IMR-90 (cell line): Measurements from ENCODE around the gene ZNF599. TPM values are rescaled to one million over a fixed set of nuclear protein-coding genes. Genes with fewer than 3 reads are reported as not detected.

Source experiments
- ATAC-seq: fragments of 200-7000 bp; cut with Tn5 transposase; 2 replicates; pipeline ENCODE4 v1.9.1; 2020; ENCODE audit warnings: low read depth, mild to moderate bottlenecking, moderate library complexity
- BruUV-seq: library from RNA; stranded (reverse); fragments of 400-500 nt; replicated peaks from 2 replicates; lab custom pipeline; 2021; lab: Mats Ljungman, UMichigan
- CTCF ChIA-PET: fragments of 300-600 bp; formaldehyde crosslinking; extraction: SDS; loops from one replicate; lab custom pipeline; 2021; ENCODE audit warnings: antibody characterized with exemption; lab: Yijun Ruan, JAX
- POLR2A ChIA-PET: fragments of 300-600 bp; sonication (Branson Sonifier 250); formaldehyde crosslinking; loops from one replicate; lab custom pipeline; 2022; ENCODE audit warnings: antibody characterized with exemption; ENCODE audit not compliant: unreplicated experiment; lab: Charles Lee
- DNase-seq: peaks from one replicate; pipeline ENCODE4 v3.0.0; 2013
- H2AFZ ChIP-seq: replicated peaks from 2 replicates; pipeline ENCODE3; 2013; ENCODE audit warnings: low read length, mild to moderate bottlenecking; ENCODE audit not compliant: poor library complexity
- H2AK5ac ChIP-seq: 2 replicates; pipeline ENCODE4 v1.6.1; 2013; ENCODE audit warnings: low read depth, low read length, inconsistent platforms
- H2AK9ac ChIP-seq: replicated peaks from 2 replicates; pipeline ENCODE3; 2013; ENCODE audit warnings: mild to moderate bottlenecking, low read depth, low read length, moderate library complexity; ENCODE audit not compliant: poor library complexity
- H2BK120ac ChIP-seq: 2 replicates; pipeline ENCODE4 v1.6.1; 2013; ENCODE audit warnings: low read depth, low read length, inconsistent platforms
- H2BK15ac ChIP-seq: 3 replicates; pipeline ENCODE4 v1.6.1; 2013; ENCODE audit warnings: low read depth, low read length, inconsistent platforms
- H2BK20ac ChIP-seq: 2 replicates; pipeline ENCODE4 v1.6.1; 2013; ENCODE audit warnings: low read depth, mild to moderate bottlenecking, inconsistent platforms, low read length, moderate library complexity
- H2BK5ac ChIP-seq: 2 replicates; pipeline ENCODE4 v1.6.1; 2013; ENCODE audit warnings: mild to moderate bottlenecking, low read depth, low read length, inconsistent platforms; ENCODE audit not compliant: poor library complexity, severe bottlenecking
- H3K14ac ChIP-seq: replicated peaks from 2 replicates; pipeline ENCODE4 v1.6.1; 2013; ENCODE audit warnings: low read depth, low read length, inconsistent platforms
- H3K18ac ChIP-seq: 2 replicates; pipeline ENCODE4 v1.6.1; 2013; ENCODE audit warnings: low read depth, low read length, control low read depth
- H3K23ac ChIP-seq: 2 replicates; pipeline ENCODE4 v1.6.1; 2013; ENCODE audit warnings: low read depth, low read length, inconsistent platforms
- H3K27ac ChIP-seq: 2 replicates; pipeline ENCODE4 v1.5.1; 2013; ENCODE audit warnings: mild to moderate bottlenecking, control low read depth, low read length; ENCODE audit not compliant: insufficient read depth
- H3K27me3 ChIP-seq: 2 replicates; pipeline ENCODE4 v1.6.1; 2013; ENCODE audit warnings: low read length; ENCODE audit not compliant: control insufficient read depth, insufficient read depth
- H3K36me3 ChIP-seq: 2 replicates; pipeline ENCODE4 v1.6.1; 2013; ENCODE audit warnings: low read length, mixed read lengths; ENCODE audit not compliant: control insufficient read depth, insufficient read depth
- H3K4ac ChIP-seq: 2 replicates; pipeline ENCODE4 v1.6.1; 2013; ENCODE audit warnings: low read depth, low read length, inconsistent platforms
- H3K4me1 ChIP-seq: 2 replicates; pipeline ENCODE4 v1.6.1; 2013; ENCODE audit warnings: low read length, mixed read lengths; ENCODE audit not compliant: control insufficient read depth, insufficient read depth
- H3K4me2 ChIP-seq: 2 replicates; pipeline ENCODE4 v1.6.1; 2013; ENCODE audit warnings: low read depth, mild to moderate bottlenecking, control low read depth, low read length, moderate library complexity
- H3K4me3 ChIP-seq: 2 replicates; pipeline ENCODE4 v1.5.1; 2013; ENCODE audit warnings: low read depth, mild to moderate bottlenecking, control low read depth, low read length, moderate library complexity; ENCODE audit not compliant: insufficient read depth
- H3K56ac ChIP-seq: 2 replicates; pipeline ENCODE4 v1.6.1; 2013; ENCODE audit warnings: low read length, inconsistent platforms; ENCODE audit not compliant: insufficient read depth; ENCODE audit errors: extremely low read depth
- H3K79me1 ChIP-seq, 2 experiments: 2 replicates each; pipeline ENCODE4 v1.6.1; 2013; ENCODE audit warnings: low read length in 2 of 2, inconsistent platforms in 1 of 2, low read depth in 1 of 2
- H3K9ac ChIP-seq: 2 replicates; pipeline ENCODE4 v1.6.1; 2013; ENCODE audit warnings: low read depth, low read length, control low read depth
- H3K9me1 ChIP-seq: 2 replicates; pipeline ENCODE4 v1.6.1; 2013; ENCODE audit warnings: low read length, inconsistent platforms; ENCODE audit not compliant: insufficient read depth
- H3K9me3 ChIP-seq: 2 replicates; pipeline ENCODE4 v1.6.1; 2013; ENCODE audit warnings: low read length; ENCODE audit not compliant: control insufficient read depth, insufficient read depth
- H4K20me1 ChIP-seq: 2 replicates; pipeline ENCODE4 v1.6.1; 2013; ENCODE audit warnings: low read length, inconsistent platforms; ENCODE audit not compliant: insufficient read depth
- H4K5ac ChIP-seq: 2 replicates; pipeline ENCODE4 v1.6.1; 2013; ENCODE audit warnings: mild to moderate bottlenecking, low read depth, low read length, control low read depth
- H4K8ac ChIP-seq, 2 experiments: 2 replicates each; pipeline ENCODE4 v1.6.1; 2013; ENCODE audit warnings: low read depth in 2 of 2, low read length in 2 of 2, control low read depth in 1 of 2, inconsistent platforms in 1 of 2
- H4K91ac ChIP-seq: 2 replicates; pipeline ENCODE4 v1.6.1; 2013; ENCODE audit warnings: low read depth, low read length, inconsistent platforms; ENCODE audit not compliant: insufficient read depth
- BHLHE40 ChIP-seq: fragments of 150-350 bp; IDR thresholded peaks from 2 replicates; pipeline ENCODE4 v1.6.1; 2016; ENCODE audit warnings: mild to moderate bottlenecking, low read depth, low read length
- CEBPB ChIP-seq: IDR thresholded peaks from 2 replicates; pipeline ENCODE4 v1.6.1; 2012; ENCODE audit warnings: low read depth, low read length, improper control_type of control experiment
- CHD1 ChIP-seq: IDR thresholded peaks from 2 replicates; pipeline ENCODE4 v1.6.1; 2012; ENCODE audit warnings: low read depth, low read length, improper control_type of control experiment
- FOS ChIP-seq: fragments of 150-350 bp; IDR thresholded peaks from 2 replicates; pipeline ENCODE4 v1.6.1; 2016; ENCODE audit warnings: low read depth, low read length
- MAFK ChIP-seq: IDR thresholded peaks from 2 replicates; pipeline ENCODE4 v1.6.1; 2012; ENCODE audit warnings: low read depth, low read length, improper control_type of control experiment
- MAZ ChIP-seq: IDR thresholded peaks from 2 replicates; pipeline ENCODE4 v1.6.1; 2012; ENCODE audit warnings: low read depth, mild to moderate bottlenecking, low read length, improper control_type of control experiment, moderate library complexity, borderline replicate concordance
- MXI1 ChIP-seq: IDR thresholded peaks from 2 replicates; pipeline ENCODE4 v1.6.1; 2012; ENCODE audit warnings: low read depth, mild to moderate bottlenecking, low read length, moderate library complexity, borderline replicate concordance
- NFE2L2 ChIP-seq: fragments of 150-350 bp; IDR thresholded peaks from 2 replicates; pipeline ENCODE4 v1.6.1; 2016; ENCODE audit warnings: low read depth, mild to moderate bottlenecking, low read length
- POLR2A ChIP-seq: IDR thresholded peaks from 2 replicates; pipeline ENCODE4 v1.6.1; 2012; ENCODE audit warnings: mild to moderate bottlenecking, low read depth, low read length
- RAD21 ChIP-seq: IDR thresholded peaks from 2 replicates; pipeline ENCODE4 v1.6.1; 2012; ENCODE audit warnings: low read length, improper control_type of control experiment
- RCOR1 ChIP-seq: IDR thresholded peaks from 2 replicates; pipeline ENCODE4 v1.6.1; 2012; ENCODE audit warnings: mild to moderate bottlenecking, low read length, improper control_type of control experiment; ENCODE audit not compliant: insufficient replicate concordance
- RFX5 ChIP-seq: IDR thresholded peaks from 2 replicates; pipeline ENCODE4 v1.8.0; 2012; ENCODE audit warnings: low read depth, mild to moderate bottlenecking, low read length, moderate library complexity
- SMC3 ChIP-seq: fragments of 150-350 bp; IDR thresholded peaks from 2 replicates; pipeline ENCODE4 v1.6.1; 2016; ENCODE audit warnings: low read depth, mild to moderate bottlenecking, antibody characterized with exemption, low read length, moderate library complexity
- USF2 ChIP-seq: fragments of 150-350 bp; IDR thresholded peaks from 2 replicates; pipeline ENCODE4 v1.6.1; 2017; ENCODE audit warnings: mild to moderate bottlenecking, antibody characterized with exemption, low read length, low read depth
- dilution Hi-C: fragments of 300-500 bp; cut with HindIII; formaldehyde crosslinking; loops from one replicate; pipeline ENCODE4 v1.14.3; 2018; ENCODE audit warnings: low sequenced_read_pairs; ENCODE audit not compliant: unreplicated experiment
- in situ Hi-C: fragments of 300-500 bp; cut with MboI; formaldehyde crosslinking; loops from 3 replicates; pipeline ENCODE4 v1.14.3; 2019; ENCODE audit warnings: low sequenced_read_pairs, inconsistent platforms, mixed read lengths
- intact Hi-C: fragments of 100-400 bp; cut with micrococcal nuclease; formaldehyde crosslinking; loops from 2 replicates; pipeline ENCODE4 v1.10.0; 2022
- polyA plus RNA-seq, 3 experiments: library from polyadenylated mRNA; depleted of rRNA; stranded (reverse); fragments of >200 nt; gene quantifications; 2 replicates each; pipeline ENCODE4 v1.2.3, GENCODE V29; 2012; ENCODE audit warnings: low replicate concordance in 1 of 3
- total RNA-seq: library from RNA; depleted of rRNA; stranded (reverse); fragments of >200 nt; gene quantifications from 2 replicates; pipeline ENCODE4 v1.2.3, GENCODE V29; 2012
- TF ChIP-seq, protein P1 (sequence below): conservative IDR thresholded peaks from 2 replicates; pipeline ENCODE4 v1.5.1; 2012; ENCODE audit warnings: mild to moderate bottlenecking, low read depth, low read length, improper control_type of control experiment
- TF ChIP-seq, protein P2 (sequence below): fragments of 150-350 bp; IDR thresholded peaks from 2 replicates; pipeline ENCODE4 v1.6.1; 2016; ENCODE audit warnings: low read depth, mild to moderate bottlenecking, low read length, moderate library complexity, borderline replicate concordance

ZNF599 gene
- total and polyA plus RNA-seq, 2 of the 4 experiments (the other 2 are of a cell fraction) = 3.4 to 5.9 TPM

GRCh38 chr19:34715357-34715756 is 57.7 kb downstream of the ZNF599 start:
- Histone ChIP-seq H3K27ac (no peak overlapping the region), H3K9ac (no peak overlapping the region), H3K4me1 (no peaks in the 10 kb centered on the region), H2BK20ac (no peak overlapping the region), H3K14ac (no peak overlapping the region), H4K91ac (no peak overlapping the region), H3K4me2 (no peak overlapping the region), H2BK120ac (no peak overlapping the region), H4K20me1 (no peaks in the 10 kb centered on the region), H3K27me3 (no peaks in the 10 kb centered on the region), H3K9me1 (no peaks in the 10 kb centered on the region), H3K4ac (no peak overlapping the region), H3K56ac (no peak overlapping the region), H2BK15ac (no peak overlapping the region), H2AFZ (no peak overlapping the region), H3K79me1 (no peaks in the 10 kb centered on the region), H3K4me3 (no peak overlapping the region), H3K36me3 (no peaks in the 10 kb centered on the region), H3K23ac (no peak overlapping the region), H2BK5ac (no peak overlapping the region), H3K18ac (no peak overlapping the region), H3K9me3 (peaks cover 3% of the 10 kb centered on the region), H4K5ac (no peak overlapping the region), H4K8ac (no peak overlapping the region), H2AK5ac (no peak overlapping the region), H2AK9ac (no peak overlapping the region)
- DNase-seq (no peak), ATAC-seq (no peak)
- intact Hi-C loops = no loop called here
- dilution Hi-C loops = no loop called here
- CTCF ChIA-PET = no interaction called here
- TF ChIP-seq, protein P1, sequence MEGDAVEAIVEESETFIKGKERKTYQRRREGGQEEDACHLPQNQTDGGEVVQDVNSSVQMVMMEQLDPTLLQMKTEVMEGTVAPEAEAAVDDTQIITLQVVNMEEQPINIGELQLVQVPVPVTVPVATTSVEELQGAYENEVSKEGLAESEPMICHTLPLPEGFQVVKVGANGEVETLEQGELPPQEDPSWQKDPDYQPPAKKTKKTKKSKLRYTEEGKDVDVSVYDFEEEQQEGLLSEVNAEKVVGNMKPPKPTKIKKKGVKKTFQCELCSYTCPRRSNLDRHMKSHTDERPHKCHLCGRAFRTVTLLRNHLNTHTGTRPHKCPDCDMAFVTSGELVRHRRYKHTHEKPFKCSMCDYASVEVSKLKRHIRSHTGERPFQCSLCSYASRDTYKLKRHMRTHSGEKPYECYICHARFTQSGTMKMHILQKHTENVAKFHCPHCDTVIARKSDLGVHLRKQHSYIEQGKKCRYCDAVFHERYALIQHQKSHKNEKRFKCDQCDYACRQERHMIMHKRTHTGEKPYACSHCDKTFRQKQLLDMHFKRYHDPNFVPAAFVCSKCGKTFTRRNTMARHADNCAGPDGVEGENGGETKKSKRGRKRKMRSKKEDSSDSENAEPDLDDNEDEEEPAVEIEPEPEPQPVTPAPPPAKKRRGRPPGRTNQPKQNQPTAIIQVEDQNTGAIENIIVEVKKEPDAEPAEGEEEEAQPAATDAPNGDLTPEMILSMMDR = no peak
- TF ChIP-seq POLR2A (no peak), RAD21 (no peak), CHD1 (no peak), BHLHE40 (no peak), SMC3 (no peak), USF2 (no peak), MAZ (no peak), NFE2L2 (no peak), FOS (no peak), RFX5 (no peak), MAFK (no peak), RCOR1 (no peak), MXI1 (no peak), CEBPB (no peak)
- TF ChIP-seq, protein P2, sequence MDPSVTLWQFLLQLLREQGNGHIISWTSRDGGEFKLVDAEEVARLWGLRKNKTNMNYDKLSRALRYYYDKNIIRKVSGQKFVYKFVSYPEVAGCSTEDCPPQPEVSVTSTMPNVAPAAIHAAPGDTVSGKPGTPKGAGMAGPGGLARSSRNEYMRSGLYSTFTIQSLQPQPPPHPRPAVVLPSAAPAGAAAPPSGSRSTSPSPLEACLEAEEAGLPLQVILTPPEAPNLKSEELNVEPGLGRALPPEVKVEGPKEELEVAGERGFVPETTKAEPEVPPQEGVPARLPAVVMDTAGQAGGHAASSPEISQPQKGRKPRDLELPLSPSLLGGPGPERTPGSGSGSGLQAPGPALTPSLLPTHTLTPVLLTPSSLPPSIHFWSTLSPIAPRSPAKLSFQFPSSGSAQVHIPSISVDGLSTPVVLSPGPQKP = no peak
- BruUV-seq = no TSS peak
- in situ Hi-C loops = loop anchor here (25.0 kb wide), 1 partner anchor 578 kb away; no protein-coding TSS in a partner anchor
- POLR2A ChIA-PET = no interaction called here
